HG02938 (cell line): ENCODE data around the gene KBTBD3.
"Not testable (repeated sequence)": the region's sequence is repeated elsewhere in the genome, so short reads cannot be mapped to it uniquely, and the experiment has no call there.

Experiments used
- ATAC-seq: cut with Tn5 transposase; IDR thresholded peaks from one replicate; pipeline ENCODE4 v1.9.1; 2021; ENCODE audit warnings: mild to moderate bottlenecking, moderate library complexity; ENCODE audit not compliant: unreplicated experiment

Gene KBTBD3

GRCh38 chr11:106012744-106013143, 64.4 kb downstream of the KBTBD3 start:
- no peak for ATAC-seq

- no peak for ATAC-seq
These were observed 65.7 kb downstream of the KBTBD3 start for GRCh38 chr11:106011481-106011880.

- not testable (repeated sequence) for ATAC-seq
These were observed 74.1 kb downstream of the KBTBD3 start for GRCh38 chr11:106003094-106003493.

- ATAC-seq: no peak
These were observed 75.7 kb downstream of the KBTBD3 start for GRCh38 chr11:106001304-106002012.
